GM18868 (cell line): Measurements from ENCODE around the gene FAM114A2.
"Not testable (repeated sequence)": the region's sequence is repeated elsewhere in the genome, so short reads cannot be mapped to it uniquely, and the experiment has no call there.

Source experiments
- ATAC-seq: cut with Tn5 transposase; IDR thresholded peaks from one replicate; pipeline ENCODE4 v1.9.1; 2021; ENCODE audit warnings: mild to moderate bottlenecking, moderate library complexity; ENCODE audit not compliant: unreplicated experiment

Gene FAM114A2

DNA sequence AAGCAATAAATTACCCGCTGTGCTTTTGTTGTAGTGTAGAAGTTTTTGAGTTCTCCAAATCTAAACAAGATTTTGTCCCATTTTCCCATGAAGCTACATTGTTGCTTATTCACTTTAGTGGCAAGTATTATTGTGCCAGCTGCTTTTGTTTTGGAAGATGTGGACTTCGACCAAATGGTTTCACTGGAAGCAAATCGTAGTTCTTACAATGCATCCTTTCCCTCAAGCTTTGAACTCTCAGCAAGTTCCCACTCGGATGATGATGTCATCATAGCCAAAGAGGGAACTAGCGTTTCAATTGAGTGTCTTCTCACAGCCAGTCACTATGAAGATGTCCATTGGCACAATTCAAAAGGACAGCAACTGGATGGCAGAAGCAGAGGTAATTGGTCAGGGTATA lies 10.9 kb upstream of the FAM114A2 start:
- ATAC-seq: no peak

DNA sequence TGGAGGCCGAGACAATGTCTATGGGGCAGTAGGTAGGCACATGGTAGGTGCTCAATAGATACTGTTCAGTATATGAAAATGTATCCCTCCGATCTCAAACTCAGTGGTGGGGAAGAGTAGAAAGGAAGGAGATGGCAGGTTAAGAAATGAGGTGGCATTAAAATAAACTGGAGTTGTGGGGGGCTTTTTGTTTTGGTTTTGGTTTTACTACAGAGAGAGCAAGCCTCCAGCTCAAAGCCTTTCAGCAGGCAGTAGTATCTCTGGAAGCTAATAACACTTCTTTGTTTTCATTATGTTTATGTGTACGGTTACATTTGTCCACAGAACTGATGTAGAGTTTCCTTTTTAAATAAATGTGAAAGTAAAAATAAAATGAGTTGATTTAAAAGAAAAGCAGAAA lies 8.6 kb upstream of the FAM114A2 start:
- ATAC-seq: peak; percentile 74

DNA sequence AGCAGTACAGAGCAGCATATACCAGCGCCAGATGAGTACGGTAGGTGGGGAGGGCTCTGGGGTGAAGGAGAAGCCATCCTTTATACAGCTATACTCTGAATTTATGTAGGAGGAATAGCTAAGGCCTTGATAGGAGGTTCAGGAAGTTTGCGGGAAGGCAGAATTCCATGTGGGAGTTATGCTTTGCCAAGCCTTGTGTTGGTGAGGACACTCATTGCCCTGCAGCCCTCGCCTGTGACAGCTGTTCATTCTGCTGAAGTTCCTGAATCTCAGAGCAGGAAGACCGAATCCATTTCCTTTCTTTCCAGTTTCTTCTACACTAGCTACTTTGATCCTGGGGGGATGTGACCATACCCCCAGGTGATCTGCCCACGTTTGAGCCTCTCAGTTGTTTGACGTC lies 7.8 kb upstream of the FAM114A2 start:
- no peak for ATAC-seq

- ATAC-seq: no peak
Measured at GRCh38 chr5:154044581-154044980, 5.9 kb upstream of the FAM114A2 start.

GRCh38 chr5:154044099-154044498 lies 5.4 kb upstream of the FAM114A2 start:
- no peak for ATAC-seq

- ATAC-seq: no peak
Measured at GRCh38 chr5:154042766-154043165, 4.1 kb upstream of the FAM114A2 start.

DNA sequence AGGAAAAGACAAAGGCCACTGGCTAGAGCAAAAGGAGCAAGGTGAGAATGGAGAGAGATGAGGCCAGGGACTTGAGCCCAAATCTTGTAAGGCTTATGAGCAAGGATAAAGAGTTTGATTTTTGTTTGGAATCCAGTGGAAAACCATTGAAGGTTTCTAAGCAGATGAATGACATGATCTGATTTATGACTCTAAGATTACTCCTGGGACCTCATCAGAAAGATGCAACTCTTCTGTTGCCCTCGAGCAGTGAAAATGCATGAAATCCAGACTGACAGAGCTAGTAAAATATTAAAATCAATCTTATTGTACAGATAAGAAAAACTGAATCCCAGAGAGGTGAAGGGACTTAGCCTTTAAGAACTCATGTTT lies 734 bp upstream of the FAM114A2 start:
- no peak for ATAC-seq

DNA sequence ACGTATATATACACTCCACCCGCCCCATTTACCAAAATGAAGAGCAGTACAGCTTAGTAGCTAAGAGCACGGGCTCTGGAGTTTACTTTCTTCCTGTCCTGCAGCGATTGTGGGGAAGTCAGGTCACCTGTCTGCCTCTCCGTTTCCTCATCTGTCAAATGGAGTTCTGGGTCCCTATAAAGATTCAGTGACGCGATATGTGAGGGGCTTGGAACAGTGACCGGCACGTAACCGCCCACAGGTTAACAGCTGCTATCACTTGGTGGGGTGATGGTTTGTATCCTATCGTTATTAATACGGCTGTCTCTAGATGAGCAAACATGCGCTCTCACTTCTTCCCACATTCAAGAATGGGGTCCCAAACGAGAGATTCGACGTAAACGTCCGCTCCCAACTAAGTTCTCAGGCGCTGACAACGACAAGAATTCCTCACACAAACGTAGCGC lies 426 bp downstream of the FAM114A2 start:
- ATAC-seq: peak; percentile 59

DNA sequence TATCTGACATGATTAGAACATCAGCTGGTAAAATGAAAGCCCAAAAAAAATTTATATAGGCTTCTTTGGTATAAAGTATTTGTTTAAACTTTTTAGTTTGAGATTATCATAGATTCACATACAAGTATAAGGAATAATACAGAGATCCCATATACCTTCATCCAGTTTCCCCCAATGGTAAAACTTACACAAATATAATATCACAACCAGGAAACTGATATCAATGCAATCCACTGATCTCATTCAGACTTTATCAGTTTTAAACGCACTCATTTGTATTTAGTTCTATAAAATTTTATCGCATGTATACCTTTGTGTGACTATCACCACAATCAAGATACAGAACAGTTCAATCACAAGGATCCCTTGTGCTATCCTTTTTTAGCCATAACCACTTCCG lies 3.8 kb downstream of the FAM114A2 start:
- ATAC-seq: no peak

GRCh38 chr5:154031937-154032489 lies 6.7 kb downstream of the FAM114A2 start:
- no peak for ATAC-seq

- no peak for ATAC-seq
Measured at GRCh38 chr5:154025951-154026350, 12.8 kb downstream of the FAM114A2 start.

DNA sequence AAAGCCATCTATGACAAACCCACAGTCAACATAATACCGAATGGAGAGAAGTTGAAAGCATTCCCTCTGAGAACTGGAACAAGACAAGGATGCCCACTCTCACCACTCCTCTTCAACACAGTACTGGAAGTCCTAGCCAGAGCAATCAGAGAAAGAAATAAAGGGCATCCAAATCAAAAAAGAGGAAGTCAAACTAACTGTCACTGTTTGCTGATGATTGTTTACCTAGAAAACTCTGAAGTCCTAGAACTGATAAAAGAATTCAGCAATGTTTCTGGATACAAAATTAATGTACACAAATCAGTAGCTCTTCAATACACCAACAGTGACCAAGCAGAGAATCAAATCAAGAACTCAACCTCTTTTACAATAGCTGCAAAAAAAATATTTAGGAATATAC lies 19.8 kb downstream of the FAM114A2 start:
- ATAC-seq: not testable (repeated sequence)

DNA sequence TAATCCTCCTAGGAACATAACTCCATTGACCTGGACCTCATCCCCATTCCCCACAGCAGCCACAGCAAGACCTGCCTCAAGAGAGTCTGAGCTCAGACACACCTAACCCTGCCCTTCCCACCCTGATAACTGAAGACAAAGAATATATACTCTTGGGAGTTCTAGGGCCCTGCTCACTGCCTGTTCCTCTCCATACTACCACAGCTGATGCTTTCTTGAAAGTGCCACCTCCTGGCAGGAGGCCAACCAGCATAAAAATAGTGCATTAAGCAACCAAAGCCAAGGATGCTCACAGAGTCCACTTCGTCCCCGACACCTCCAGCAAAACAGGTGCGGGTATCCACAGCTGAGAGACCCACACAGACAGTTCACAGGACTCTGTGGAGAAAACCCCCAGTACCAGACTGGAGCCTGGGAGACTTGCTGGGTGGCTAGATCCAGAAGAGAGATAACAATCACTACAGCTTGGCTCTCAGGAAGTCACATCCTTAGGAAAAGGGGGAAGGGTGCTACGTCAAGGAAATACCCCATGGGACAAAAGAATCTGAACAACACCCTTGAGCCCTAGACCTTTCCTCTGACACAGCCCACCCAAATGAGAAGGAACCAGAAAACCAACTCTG lies 23.5 kb downstream of the FAM114A2 start:
- no peak for ATAC-seq

DNA sequence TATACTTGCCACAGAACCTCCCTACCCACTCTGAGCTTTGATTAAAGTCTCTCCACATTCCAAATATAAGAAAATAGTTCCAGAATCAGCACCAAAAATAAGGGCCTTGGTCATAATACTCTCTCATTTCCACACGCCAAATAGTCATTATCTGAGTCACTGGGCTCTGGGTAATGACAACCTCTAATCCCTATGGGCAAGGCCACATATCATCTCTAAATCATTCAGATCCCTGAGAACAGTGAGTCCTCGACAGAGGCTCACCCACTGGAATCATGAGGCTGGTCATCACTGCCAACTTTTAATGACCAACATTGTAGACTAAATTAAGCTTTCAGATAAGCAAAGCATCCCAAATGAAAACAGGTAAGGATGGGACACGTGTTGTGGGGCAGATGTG lies 28.1 kb downstream of the FAM114A2 start:
- ATAC-seq: no peak

- no peak for ATAC-seq
Measured at GRCh38 chr5:154005648-154006047, 33.1 kb downstream of the FAM114A2 start.

GRCh38 chr5:154002511-154003020 lies 36.1 kb downstream of the FAM114A2 start:
- no peak for ATAC-seq

GRCh38 chr5:154002093-154002492 lies 36.6 kb downstream of the FAM114A2 start:
- no peak for ATAC-seq

DNA sequence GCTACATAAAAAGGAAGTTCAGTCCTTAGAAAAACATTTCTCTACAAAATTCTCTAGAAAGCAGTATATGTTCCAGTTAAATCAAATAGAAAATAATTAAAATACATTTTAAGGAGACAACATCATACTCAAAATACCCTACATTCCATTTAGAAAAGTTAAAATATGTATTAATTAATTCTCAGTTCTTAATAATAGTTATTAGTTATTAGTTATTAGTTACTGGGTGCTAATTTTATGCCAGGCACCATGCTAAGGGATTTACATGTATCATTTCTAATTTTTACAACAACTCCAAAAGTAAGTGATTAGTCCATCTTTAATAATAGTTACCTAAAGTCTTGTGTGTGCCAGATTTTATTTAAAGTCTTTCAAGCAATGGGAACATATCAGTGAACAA lies 38.0 kb downstream of the FAM114A2 start:
- no peak for ATAC-seq

- no peak for ATAC-seq
Measured at GRCh38 chr5:153999995-154000394, 38.7 kb downstream of the FAM114A2 start.

DNA sequence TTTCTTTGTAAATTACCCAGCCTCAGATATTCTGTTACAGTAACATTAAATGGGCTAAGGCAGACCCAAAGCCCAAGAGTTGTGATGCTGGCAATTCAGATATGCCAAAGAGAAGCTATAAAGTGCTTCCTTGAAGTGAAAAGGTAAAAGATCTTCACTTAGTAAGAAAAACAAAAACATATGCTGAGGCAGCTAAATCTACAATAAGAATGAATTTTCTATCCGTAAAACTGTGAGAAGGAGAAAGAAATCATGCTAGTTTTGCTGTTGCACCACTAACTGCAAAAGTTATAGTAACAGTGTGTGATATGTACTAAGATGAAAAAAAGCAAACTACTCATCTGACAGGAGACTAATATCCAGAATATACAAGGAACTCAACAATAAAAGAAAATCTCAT lies 39.9 kb downstream of the FAM114A2 start:
- ATAC-seq: no peak

- ATAC-seq: no peak
Measured at GRCh38 chr5:153998010-153998409, 40.7 kb downstream of the FAM114A2 start.

DNA sequence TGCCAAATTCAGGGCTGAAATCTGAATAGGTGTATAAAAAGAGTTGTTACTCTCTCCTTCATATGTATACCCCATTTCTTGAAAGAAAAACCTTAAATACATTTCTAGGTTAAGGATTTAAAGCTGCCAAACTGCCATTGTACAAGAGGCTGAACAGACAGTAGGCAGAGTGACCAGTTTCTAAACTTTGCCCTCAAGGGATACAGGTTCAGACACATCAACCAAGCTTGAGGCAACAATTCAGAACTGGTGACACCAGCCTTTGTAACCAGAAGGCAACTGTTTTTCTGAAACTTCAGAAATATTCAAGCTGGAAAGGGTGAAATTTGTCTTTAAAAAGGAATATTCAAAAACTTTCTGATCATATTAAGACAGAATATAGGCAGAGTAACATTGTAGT lies 47.5 kb downstream of the FAM114A2 start:
- no peak for ATAC-seq

DNA sequence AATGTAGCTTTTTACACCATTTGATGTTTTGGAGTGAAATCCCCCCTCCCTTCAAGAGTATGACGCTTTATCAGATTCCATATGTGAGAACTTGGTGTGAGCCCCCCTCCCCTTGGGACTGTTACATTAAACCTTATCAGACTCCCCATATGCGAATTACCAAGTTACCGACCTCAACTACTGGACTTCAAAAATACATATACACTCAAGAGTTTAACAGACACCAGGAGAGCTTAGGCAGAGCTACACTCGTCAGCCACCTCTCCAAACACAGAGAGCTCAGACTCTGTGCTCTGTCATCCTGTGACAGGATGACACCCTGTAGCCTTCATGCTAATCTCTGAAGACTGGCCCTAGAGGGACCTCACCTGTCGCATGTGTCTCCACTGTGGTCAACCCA lies 50.2 kb downstream of the FAM114A2 start:
- no peak for ATAC-seq
